Measurements from ENCODE around the gene FRMPD3.

- no peak for TF ChIP-seq SREBF1 (IDR thresholded peaks at IDR 0.05; ENCODE audit: low read length)
- no peak for TF ChIP-seq POLR2A (IDR thresholded peaks at IDR 0.05; ENCODE audit: low read depth, low read length)
- TF ChIP-seq, protein P1, sequence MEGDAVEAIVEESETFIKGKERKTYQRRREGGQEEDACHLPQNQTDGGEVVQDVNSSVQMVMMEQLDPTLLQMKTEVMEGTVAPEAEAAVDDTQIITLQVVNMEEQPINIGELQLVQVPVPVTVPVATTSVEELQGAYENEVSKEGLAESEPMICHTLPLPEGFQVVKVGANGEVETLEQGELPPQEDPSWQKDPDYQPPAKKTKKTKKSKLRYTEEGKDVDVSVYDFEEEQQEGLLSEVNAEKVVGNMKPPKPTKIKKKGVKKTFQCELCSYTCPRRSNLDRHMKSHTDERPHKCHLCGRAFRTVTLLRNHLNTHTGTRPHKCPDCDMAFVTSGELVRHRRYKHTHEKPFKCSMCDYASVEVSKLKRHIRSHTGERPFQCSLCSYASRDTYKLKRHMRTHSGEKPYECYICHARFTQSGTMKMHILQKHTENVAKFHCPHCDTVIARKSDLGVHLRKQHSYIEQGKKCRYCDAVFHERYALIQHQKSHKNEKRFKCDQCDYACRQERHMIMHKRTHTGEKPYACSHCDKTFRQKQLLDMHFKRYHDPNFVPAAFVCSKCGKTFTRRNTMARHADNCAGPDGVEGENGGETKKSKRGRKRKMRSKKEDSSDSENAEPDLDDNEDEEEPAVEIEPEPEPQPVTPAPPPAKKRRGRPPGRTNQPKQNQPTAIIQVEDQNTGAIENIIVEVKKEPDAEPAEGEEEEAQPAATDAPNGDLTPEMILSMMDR (IDR thresholded peaks at IDR 0.05 in 2 of 3, conservative IDR thresholded peaks at IDR 0.05 in 1 of 3; ENCODE audit: control insufficient read depth in 2 of 3, extremely low read depth in 1 of 3, insufficient read depth in 1 of 3, low read depth in 3 of 3, low read length in 3 of 3) = no peak
- TF ChIP-seq ZNF274 (IDR thresholded peaks at IDR 0.05; ENCODE audit: insufficient read depth, insufficient read length) = no peak
- TF ChIP-seq POLR2AphosphoS5 (IDR thresholded peaks at IDR 0.05; ENCODE audit: low read length) = no peak
- TF ChIP-seq, protein P2, sequence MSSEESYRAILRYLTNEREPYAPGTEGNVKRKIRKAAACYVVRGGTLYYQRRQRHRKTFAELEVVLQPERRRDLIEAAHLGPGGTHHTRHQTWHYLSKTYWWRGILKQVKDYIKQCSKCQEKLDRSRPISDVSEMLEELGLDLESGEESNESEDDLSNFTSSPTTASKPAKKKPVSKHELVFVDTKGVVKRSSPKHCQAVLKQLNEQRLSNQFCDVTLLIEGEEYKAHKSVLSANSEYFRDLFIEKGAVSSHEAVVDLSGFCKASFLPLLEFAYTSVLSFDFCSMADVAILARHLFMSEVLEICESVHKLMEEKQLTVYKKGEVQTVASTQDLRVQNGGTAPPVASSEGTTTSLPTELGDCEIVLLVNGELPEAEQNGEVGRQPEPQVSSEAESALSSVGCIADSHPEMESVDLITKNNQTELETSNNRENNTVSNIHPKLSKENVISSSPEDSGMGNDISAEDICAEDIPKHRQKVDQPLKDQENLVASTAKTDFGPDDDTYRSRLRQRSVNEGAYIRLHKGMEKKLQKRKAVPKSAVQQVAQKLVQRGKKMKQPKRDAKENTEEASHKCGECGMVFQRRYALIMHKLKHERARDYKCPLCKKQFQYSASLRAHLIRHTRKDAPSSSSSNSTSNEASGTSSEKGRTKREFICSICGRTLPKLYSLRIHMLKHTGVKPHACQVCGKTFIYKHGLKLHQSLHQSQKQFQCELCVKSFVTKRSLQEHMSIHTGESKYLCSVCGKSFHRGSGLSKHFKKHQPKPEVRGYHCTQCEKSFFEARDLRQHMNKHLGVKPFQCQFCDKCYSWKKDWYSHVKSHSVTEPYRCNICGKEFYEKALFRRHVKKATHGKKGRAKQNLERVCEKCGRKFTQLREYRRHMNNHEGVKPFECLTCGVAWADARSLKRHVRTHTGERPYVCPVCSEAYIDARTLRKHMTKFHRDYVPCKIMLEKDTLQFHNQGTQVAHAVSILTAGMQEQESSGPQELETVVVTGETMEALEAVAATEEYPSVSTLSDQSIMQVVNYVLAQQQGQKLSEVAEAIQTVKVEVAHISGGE (CRISPR knock-in tag; IDR thresholded peaks at IDR 0.05) = no peak
- no peak for TF ChIP-seq REST (IDR thresholded peaks at IDR 0.05; ENCODE audit: low read depth, low read length)
- no peak for TF ChIP-seq FOS (IDR thresholded peaks at IDR 0.05; ENCODE audit: borderline replicate concordance, extremely low read depth, insufficient read length)
- no peak for TF ChIP-seq MTA2 (IDR thresholded peaks at IDR 0.05; ENCODE audit: low read depth)
- no peak for TF ChIP-seq RUNX3 (IDR thresholded peaks at IDR 0.05; ENCODE audit: low read length)
- no peak for TF ChIP-seq PBX3 (IDR thresholded peaks at IDR 0.05; ENCODE audit: insufficient replicate concordance, low read depth, low read length)
- no peak for TF ChIP-seq NFIC (IDR thresholded peaks at IDR 0.05; ENCODE audit: low read depth, low read length)
- TF ChIP-seq EGR1 (IDR thresholded peaks at IDR 0.05; ENCODE audit: borderline replicate concordance in 1 of 2, low read depth in 2 of 2, low read length in 2 of 2) = no peak
These were observed 32.6 kb downstream of the FRMPD3 start for GRCh38 chrX:107482046-107482445.
